C4-2B (cell line): Measurements from ENCODE around the gene TACR1.
"Not testable (repeated sequence)": the region's sequence is repeated elsewhere in the genome, so short reads cannot be mapped to it uniquely, and the experiment has no call there.

Source experiments
- H3K27ac ChIP-seq: fragments of 450-650 bp; 2 replicates; pipeline ENCODE4 v1.5.1; 2017
- CTCF ChIP-seq: fragments of 450-650 bp; conservative IDR thresholded peaks from 2 replicates; pipeline ENCODE4 v1.5.1; 2017; ENCODE audit warnings: mild to moderate bottlenecking
- ZFX ChIP-seq: fragments of 450-650 bp; IDR thresholded peaks from 2 replicates; pipeline ENCODE4 v1.6.1; 2017

The TACR1 gene

DNA sequence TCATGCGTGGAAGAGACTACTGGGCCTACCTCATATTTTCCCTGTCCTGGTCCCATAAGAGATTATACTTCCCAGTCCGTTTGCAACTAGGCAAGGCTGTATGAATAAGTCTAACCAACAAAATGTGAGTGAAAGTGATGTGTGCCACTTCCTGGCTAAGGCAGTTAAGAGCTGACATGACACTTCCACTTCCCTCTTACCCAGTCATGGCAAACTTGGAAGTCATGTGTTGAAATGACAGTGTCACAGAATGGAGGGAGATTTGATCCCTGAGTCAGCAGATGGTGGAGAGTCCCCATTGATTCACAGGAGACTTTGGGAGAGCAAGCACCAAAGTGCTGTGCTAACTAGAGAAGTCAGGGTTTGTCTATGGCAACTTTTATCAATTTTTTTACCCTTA, 36.4 kb downstream of the TACR1 start:
- TF ChIP-seq CTCF, result no peak
- no peak for TF ChIP-seq ZFX
- no peak overlapping the region for H3K27ac ChIP-seq

GRCh38 chr2:75162259-75162658, 37.1 kb downstream of the TACR1 start:
- no peak overlapping the region for H3K27ac ChIP-seq
- TF ChIP-seq CTCF (no peak), ZFX (no peak)

GRCh38 chr2:75157435-75157834, 41.9 kb downstream of the TACR1 start:
- TF ChIP-seq ZFX, result no peak
- peak; percentile 40 for TF ChIP-seq CTCF
- H3K27ac ChIP-seq, result no peak overlapping the region

DNA sequence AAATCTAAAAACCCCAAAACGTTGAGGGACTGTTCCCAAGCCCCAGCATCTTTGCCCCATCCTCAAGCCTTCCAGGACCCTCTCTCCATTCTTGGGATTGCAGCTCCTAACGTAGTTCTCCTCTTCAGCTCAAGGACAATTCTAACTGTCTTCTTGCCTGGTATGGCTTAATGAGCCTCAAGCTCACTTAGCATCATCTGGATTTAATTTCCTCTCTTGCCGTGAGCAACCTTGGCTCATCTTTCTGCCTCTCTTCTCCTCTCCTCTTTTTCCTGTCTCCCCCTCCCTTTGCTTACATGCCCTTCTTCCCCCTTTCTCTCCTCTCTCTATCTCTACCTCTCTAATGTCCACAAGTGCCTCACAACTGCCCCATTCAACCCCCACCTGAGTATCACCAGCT, 44.2 kb downstream of the TACR1 start:
- no peak overlapping the region for H3K27ac ChIP-seq
- TF ChIP-seq CTCF, result no peak
- TF ChIP-seq ZFX, result no peak

- H3K27ac ChIP-seq, result peak overlapping the region; percentile 44
- 0 out of 2 replicates have a peak, but pooled peaks have one; percentile 5 for TF ChIP-seq CTCF
- no peak for TF ChIP-seq ZFX
Measured at GRCh38 chr2:75153221-75153620, 46.1 kb downstream of the TACR1 start.

DNA sequence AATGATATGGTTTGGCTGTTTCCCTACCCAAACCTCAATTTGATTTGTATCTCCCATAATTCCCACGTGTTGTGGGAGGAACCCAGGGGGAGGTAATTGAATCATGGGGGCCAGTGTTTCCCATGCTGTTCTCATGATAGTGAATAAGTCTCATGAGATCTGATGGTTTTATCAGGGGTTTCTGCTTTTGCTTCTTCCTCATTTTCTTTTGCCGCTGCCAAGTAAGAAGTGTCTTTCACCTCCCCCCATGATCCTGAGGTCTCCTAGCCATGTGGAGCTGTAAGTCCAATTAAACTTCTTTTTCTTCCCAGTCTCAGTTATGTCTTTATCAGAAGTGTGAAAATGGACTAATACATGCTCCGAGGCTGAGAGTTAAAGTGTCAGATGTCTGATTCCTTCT, 47.1 kb downstream of the TACR1 start:
- H3K27ac ChIP-seq, result not testable (repeated sequence)

GRCh38 chr2:75147884-75148283, 51.4 kb downstream of the TACR1 start:
- H3K27ac ChIP-seq, result not testable (repeated sequence)

DNA sequence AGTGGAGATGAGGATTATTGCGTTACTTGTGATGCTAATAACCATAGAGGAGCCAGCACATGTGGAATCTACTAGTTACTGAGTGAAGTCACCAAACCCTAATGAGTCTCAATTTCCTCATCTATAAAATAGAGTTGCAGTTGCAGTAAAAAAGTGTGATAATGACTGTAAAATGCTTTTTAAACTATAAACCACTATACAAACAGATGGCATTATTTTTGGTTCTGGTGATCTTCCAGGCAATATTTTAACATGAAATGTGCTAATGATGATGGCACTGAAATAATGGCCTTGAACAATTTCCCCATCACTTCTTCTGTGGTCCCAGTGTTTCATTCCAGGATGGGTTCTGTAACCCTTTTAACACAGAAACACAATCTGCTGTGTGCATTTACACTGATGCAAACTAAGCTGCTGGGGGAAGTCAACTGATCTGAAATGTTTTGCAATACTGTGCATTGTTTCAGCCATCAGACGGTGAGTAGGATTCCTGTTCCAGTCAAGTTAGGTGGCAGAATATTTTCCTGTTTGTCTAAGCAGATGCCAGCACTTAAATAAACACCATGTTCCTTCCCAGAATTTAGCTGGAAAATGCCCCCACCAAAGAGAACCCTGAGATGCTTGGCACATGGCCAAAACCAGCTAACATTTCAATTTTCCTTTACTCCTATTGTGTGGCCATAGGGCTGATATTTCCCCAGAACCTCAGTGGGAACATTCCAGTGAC, 52.6 kb downstream of the TACR1 start:
- H3K27ac ChIP-seq, result no peak overlapping the region
- TF ChIP-seq ZFX (no peak), CTCF (no peak)

DNA sequence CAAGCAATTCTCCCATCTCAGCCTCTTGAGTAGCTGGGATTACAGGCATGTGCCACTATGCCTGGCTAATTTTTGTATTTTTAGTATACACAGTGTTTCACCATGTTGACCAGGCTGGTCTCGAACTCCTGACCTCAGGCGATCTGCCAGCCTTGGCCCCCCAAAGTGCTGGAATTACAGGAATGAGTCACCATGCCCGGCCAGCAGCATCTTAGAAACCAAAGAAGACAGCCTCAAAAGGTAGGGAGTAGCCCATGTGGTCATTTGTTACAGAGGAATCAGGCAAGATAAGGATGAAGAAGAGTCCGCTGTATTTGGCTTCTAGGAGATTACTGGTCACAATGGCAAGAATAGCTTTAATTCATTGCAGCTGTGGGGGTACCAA, 53.1 kb downstream of the TACR1 start:
- not testable (repeated sequence) for H3K27ac ChIP-seq
